ENCODE measurements around the gene NRSN1.

DNA sequence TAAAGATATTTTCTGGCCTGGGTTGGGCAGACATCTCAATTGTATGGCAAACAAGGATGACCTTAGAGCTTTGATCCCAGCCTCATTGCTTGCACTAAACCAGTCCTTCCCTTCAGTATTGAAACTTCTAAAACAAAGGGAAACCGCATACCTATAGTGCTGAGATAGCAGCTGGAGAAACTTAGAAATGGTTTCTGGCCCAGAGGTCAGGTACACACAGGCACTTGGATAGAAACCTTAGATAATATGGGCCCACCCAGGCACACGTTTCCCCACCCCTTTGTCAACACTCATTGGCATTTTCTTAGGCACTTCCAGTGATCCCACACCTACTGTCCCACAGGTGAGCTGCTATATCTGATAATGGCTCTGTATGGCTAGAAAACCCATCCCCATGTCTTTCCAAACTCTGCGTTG is 22.1 kb downstream of the NRSN1 start:
- TF ChIP-seq, protein P1, sequence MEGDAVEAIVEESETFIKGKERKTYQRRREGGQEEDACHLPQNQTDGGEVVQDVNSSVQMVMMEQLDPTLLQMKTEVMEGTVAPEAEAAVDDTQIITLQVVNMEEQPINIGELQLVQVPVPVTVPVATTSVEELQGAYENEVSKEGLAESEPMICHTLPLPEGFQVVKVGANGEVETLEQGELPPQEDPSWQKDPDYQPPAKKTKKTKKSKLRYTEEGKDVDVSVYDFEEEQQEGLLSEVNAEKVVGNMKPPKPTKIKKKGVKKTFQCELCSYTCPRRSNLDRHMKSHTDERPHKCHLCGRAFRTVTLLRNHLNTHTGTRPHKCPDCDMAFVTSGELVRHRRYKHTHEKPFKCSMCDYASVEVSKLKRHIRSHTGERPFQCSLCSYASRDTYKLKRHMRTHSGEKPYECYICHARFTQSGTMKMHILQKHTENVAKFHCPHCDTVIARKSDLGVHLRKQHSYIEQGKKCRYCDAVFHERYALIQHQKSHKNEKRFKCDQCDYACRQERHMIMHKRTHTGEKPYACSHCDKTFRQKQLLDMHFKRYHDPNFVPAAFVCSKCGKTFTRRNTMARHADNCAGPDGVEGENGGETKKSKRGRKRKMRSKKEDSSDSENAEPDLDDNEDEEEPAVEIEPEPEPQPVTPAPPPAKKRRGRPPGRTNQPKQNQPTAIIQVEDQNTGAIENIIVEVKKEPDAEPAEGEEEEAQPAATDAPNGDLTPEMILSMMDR (IDR thresholded peaks at IDR 0.05; ENCODE audit: insufficient read depth, low read length, poor library complexity, severe bottlenecking): no peak
- TF ChIP-seq EZH2phosphoT487 (conservative IDR thresholded peaks at IDR 0.05; ENCODE audit: low read length): no peak
